GM13977 (cell line): ENCODE measurements around the gene ZDHHC14.

ENCODE experiments used
- DNase-seq: peaks from one replicate; pipeline ENCODE4 v3.0.0; 2012; ENCODE audit warnings: low spot score
- in situ Hi-C: fragments of 300-500 bp; cut with MboI; formaldehyde crosslinking; loops from one replicate; pipeline ENCODE4 v1.12.0; 2022; ENCODE audit warnings: low sequenced_read_pairs, low pct_unique_long_range_greater_than_20kb, mixed read lengths, inconsistent platforms; ENCODE audit not compliant: unreplicated experiment
- TF ChIP-seq, protein P1 (sequence below): IDR thresholded peaks from 2 replicates; pipeline ENCODE4 v1.5.1; 2012; ENCODE audit warnings: mild to moderate bottlenecking, control low read depth; ENCODE audit not compliant: insufficient read depth; ENCODE audit errors: extremely low read depth, missing control alignments

ZDHHC14 gene

DNA sequence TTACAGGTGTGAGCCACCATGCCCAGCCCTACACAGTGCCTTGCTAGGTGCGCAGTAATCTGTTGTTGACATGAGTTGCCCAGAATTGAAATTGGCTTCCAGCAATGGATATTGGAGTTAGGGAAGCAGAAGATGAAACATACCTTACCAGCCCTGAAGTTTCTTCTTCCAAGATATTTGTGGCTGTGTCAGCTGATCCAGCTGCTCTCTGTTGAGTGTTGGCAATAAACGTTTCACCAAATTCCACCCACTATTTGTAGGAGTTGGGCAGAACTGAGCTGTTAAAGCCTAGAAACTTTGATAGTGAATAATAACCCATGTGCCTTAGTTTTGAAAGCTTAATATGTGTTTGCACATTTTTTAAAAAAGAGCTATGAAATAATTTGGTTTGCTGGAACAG, 223.8 kb downstream of the ZDHHC14 start:
- TF ChIP-seq, protein P1, sequence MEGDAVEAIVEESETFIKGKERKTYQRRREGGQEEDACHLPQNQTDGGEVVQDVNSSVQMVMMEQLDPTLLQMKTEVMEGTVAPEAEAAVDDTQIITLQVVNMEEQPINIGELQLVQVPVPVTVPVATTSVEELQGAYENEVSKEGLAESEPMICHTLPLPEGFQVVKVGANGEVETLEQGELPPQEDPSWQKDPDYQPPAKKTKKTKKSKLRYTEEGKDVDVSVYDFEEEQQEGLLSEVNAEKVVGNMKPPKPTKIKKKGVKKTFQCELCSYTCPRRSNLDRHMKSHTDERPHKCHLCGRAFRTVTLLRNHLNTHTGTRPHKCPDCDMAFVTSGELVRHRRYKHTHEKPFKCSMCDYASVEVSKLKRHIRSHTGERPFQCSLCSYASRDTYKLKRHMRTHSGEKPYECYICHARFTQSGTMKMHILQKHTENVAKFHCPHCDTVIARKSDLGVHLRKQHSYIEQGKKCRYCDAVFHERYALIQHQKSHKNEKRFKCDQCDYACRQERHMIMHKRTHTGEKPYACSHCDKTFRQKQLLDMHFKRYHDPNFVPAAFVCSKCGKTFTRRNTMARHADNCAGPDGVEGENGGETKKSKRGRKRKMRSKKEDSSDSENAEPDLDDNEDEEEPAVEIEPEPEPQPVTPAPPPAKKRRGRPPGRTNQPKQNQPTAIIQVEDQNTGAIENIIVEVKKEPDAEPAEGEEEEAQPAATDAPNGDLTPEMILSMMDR, result no peak
- DNase-seq, result no peak
- in situ Hi-C loops, result no loop called here

DNA sequence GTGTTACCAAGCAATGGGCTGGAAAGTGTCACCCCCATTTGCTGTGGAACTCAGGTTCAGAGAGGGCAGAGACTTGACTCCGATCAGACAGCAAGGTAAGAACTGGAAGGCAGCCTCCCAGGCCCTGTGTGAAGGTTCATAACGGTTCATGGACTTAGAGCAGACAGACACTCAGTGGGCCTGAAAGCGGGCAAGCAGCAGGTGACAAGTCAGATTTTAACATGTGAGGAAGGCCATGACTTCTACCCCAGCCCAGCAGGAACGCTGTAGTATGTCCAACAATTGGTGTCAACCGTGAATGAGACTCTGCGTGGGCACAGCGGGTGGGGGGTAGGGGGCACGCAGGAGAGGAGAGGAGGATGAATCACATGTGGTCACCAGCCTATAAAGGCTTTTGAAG, 224.5 kb downstream of the ZDHHC14 start:
- in situ Hi-C loops, result no loop called here
- no peak for DNase-seq
- TF ChIP-seq, protein P1, result no peak

DNA sequence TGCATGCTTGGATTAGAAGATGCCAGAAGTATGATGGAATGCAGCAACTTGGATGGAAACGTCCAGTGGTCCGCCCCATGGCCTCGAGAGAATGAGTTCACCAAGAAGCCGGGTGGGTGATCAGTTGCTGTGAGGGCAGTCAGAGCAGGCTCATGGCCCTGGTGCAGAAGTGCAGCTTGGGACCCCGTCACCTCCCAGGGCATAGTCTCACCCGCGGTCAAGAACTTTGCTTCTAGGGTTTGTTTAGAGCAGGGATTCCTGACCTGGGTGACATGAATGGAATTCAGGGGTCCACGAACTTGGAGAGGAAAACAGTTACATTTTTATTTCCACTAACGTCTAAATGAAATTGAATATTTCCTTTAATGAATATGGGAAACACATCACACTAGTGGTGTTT, 225.5 kb downstream of the ZDHHC14 start:
- in situ Hi-C loops, result no loop called here
- DNase-seq, result no peak
- TF ChIP-seq, protein P1, result no peak

DNA sequence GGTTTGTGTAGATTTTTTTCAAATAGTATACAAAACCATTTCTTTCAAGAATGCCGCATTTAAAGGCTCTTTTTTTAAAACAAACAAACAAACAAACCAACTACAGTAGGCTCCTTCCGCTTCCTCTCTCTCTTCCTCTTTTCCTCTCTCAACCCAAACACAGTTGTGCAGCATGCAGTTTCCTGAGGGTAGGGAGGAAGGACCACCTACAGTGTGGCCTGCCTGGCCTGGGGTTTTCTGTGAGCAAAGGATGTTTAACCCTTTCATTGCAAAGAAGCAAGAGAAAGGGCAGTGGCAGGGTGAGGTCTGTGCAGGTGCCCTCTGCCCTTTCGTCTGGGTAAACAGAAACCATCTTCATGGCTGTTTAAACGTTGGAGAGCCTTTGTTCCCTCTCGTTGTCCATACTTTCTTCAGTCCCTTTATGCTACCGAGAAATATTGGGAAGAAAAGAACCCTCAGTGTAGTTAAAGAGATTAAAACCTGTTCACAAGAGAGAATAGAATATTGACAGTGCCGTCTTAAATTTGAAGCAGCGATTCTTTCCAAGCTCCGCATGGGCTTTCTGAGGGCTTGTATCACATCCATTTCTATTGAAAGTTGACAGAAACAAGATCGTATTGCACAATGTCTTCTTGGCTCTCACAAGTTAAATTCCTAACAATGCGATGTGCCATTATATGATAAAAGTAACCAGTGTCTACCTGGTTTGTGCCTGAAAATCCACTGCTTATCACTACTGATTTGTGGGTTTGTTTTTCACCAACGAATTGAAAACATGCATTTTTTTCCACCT, 226.5 kb downstream of the ZDHHC14 start:
- no peak for DNase-seq

DNA sequence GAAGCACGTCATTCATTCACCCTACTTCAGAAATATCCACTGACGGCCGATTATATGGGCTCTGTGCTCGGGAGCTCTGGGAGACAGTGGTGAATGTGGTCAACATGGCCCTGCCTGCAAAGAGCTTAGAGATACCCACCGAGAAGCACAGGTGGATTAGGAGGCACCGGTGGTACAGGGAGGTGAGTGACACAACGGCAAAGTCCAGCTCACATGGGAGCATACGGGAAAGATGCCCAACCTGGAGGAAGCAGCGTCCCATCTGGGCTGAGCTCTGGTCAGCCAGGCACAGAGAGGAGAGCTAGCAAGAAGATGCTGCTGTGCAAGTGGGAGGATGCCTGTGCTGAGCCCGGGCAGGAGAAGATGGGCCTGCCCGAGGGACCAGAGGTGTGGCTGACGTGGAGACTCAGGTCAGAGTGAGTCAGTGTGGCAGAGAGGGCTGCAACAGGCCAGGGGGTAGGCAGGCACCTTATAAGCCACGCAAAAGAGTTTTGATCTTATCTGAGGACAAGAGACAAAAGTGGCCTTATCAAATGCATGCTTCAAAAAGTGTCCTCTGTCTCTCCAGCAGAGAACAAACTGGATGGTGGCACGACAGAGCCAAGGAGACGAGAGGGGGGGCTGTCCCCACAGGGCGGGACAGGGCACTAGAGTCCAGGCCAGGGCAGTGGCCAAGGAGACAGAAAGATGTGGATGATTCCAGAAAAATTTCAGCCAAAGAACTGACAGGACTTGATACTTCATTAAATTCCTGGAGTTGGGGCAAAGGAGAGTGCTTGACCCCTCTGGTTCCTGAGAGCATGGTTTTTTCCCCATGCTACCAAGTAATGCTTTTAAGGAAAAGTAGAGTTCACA, 227.5 kb downstream of the ZDHHC14 start:
- no peak for DNase-seq
- TF ChIP-seq, protein P1, result no peak
- in situ Hi-C loops, result no loop called here

More for the DNA sequence above, 226.5 kb downstream of the ZDHHC14 start:
- in situ Hi-C loops, result no loop called here
- TF ChIP-seq, protein P1, result no peak

DNA sequence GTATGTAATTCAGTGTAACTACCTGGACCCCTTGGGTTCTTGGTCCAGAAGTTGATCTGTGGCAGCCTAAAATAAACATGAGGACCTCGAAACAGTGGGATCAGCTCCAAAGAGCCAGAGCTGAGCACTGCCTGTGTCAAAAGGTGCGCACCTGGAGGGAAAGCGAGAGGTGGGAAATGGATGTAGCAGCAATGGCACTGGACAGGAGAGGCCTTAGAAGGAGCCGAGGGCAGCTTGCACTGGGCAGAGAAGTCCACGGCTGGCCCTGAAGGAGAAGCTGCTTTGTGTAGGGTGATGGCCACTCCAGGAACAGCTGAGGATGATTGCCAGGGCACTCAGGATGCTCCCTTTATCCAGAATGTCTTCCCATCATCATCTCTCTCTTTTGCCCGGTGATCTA, 228.1 kb downstream of the ZDHHC14 start:
- TF ChIP-seq, protein P1, result no peak
- in situ Hi-C loops, result no loop called here
- no peak for DNase-seq
